ENCODE data around the gene ZNF575.

The ZNF575 gene

DNA sequence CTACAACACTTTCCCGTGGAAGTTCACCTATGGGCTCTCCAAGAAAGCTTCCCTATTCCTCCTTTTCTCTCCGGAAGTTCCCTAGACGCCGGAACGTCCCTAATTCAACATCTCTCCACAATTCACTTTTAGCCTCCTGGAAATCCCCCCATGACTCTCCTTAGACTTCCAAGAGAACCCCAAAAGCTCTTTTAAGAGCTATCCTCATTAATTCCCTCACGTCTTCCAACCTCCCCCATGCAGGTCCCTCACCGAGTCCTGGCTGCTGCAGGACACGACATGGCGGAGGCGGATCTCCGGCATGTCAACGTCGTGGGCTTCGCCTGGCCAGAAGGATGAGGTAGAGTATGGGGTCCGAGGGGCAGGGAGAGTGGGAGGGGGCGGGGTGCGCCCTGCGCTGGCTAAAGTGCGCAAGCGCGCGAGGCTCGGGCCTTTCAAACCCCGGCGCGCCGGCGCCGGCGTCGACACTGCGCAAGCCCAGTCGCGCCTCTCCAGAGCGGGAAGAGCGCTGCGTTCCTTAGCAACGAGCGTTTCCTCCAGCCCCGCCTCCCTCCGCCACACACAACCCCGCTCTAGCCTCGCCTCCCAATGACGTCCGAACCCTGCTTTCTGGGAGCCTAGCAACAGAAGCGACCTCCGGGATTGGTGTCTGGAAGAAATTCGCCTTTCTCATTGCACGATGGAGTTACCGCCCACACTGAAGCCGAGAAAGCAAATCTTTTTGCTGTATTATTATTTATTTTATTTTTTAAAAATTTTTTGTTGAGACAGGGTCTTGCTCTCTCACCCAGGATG, 42.4 kb downstream of the ZNF575 start, which contains the start of the genes PINLYP and XRCC1:
Gene PINLYP, plus strand, starts transcription at position 646 of the 795 bp plus-strand sequence. CDS start 1,391 bp downstream, outside the sequence.
Gene XRCC1, minus strand, starts transcription at position 372 of the 795 bp plus-strand sequence. Its CDS starts 69 bp downstream, at position 303.
- DNase-seq: peak; percentile 93 to 99

DNA sequence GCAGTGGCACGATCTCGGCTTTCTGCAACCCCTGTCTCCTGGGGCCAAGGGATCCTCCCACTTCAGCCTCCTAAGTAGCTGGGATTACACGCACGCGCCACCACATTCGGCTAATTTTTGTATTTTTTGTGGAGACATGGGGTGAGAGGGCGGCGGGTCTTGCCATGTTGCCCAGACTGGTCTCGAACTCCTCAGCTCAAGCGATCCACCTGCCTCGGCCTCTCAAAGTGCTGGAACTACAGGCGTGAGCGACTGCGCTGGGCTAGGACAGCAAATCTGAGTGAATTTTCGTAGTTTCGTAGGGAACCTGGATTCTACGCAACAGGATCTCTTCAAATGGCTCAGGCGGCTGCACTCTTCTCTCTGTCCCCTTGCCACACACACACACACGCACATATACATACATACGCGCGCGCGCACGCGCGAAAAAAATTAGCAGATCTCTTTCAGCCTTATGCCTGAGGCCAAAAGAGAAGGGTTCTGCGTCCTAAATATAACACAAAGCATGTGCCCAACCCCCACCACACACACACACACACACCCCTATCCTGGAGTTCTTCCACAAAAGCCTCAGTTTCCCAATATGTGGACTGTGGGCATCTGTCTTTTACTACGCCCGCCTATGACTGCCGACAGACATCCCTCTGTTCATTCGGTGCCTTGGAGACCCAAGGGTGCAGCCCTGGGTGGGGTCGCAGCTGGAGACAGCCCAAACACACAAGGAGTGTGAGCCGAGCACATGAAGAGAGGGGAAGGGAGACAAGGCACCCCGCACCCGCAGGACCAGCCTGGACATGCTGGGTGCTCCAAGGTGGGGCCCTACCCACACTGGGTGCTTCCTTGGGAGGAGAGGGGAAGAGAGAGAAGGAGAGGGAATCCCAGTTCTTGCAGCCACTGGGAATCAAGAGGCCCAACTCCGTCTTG, 43.2 kb downstream of the ZNF575 start:
- DNase-seq: no peak

DNA sequence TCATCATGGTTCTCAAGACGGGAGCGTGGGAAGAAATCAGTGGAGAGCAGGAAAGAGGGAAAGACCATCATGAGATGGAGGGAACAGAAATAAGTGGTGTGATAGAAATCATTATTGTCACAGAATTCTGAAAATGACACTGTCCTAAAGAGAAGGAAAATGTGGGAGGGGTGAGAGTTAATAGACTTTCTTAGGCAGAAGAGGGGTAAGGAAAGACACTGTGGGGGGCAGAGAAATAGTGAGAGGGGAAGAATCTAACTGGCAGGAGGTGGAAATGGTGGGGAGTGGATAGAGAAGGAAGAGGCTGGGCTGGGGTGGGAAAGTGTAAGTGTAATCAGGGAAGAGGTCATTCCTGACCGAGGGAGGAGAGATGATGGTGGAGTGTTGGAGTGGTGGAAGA, 45.8 kb downstream of the ZNF575 start:
- no peak for DNase-seq

DNA sequence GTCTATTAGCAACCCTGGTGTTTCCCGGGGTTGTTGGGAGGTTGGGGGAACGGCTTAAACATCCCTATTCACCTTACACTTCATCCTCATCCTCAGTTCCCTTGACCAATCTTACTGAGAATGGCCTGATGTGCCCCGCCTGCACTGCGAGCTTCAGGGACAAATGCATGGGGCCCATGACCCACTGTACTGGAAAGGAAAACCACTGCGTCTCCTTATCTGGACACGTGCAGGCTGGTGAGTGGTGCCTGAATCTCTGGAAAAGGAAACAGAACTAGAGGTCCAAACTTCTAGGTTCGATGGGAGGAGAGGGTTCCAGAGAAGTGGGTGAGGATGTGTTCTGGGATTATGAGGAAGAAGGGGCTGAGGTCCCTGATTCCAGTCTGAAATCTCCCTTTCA, 48.5 kb downstream of the ZNF575 start:
- no peak for DNase-seq

DNA sequence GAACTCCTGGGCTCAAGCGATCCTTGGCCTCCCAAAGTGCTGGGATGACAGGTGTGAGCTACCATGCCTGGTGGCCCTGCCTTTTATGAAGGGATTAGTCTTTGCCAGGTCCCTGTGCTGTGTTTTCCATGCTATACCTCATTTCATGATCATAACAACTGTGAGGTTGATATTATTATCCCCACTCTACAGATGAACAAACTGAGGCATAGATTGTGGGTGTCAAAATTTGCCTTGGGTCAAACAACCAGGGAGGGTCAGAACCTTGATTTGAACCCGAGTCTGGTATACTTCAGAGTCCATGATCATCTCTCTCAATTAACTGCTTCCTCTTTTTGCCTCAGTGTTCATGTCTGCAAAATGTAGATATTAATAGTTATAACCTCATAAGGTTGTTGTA, 49.5 kb downstream of the ZNF575 start:
- no peak for DNase-seq

DNA sequence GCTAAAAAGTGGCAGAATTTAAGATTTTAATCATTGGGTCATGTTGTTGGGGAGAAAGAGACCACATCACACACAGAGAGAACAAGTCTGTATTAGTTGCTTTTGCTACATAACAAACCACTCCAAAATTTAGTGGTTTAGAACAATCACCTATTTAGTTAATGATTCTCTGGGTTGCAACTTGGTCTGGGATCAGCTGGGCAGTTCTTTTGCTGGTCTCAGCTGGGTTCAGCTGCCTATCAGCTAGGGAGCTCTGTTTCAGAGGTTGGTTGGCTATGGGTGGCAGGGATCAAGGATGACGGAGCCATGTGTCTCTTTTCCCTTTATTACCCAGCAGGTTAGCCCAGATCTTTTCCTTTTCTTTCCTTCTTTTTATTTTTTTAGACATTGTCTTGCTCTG, 51.5 kb downstream of the ZNF575 start:
- no peak for DNase-seq
